Testis (tissue), 2 donors: ENCODE data around the gene PRSS48.

Experiments used
- POLR2A ChIP-seq: fragments of 450-650 bp; IDR thresholded peaks from one replicate; pipeline ENCODE4 v1.6.1; 2017; ENCODE audit warnings: antibody characterized with exemption, mild to moderate bottlenecking, moderate library complexity
- TF ChIP-seq, protein P1 (sequence below), 3 experiments: fragments of 450-650 bp in 2 of 3; fragments of 200-600 bp in 1 of 3; sonication (generic) in 1 of 3; IDR thresholded peaks; one replicate each; pipeline ENCODE4 v1.5.1; 2016 to 2019; ENCODE audit warnings: antibody characterized with exemption in 3 of 3, mild to moderate bottlenecking in 2 of 3, moderate library complexity in 1 of 3

DNA sequence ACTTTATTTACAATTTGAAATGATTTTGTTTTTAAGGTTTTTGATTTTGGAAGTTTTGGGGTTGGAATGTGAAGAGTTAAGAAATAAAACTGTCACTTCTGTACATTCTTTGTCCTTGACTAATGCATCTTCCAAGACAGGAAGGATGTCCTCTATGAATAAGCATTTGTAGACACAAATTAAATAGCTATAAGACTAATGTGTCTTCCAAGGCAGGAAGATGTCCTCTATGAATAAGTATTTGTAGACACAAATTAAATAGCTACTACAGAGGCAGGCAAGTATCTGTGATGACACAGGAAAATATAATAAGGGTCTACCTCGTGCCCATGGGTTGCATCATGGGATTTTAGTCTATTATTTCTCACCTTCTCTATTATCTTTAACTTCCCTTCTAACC lies 14.5 kb downstream of the PRSS48 start:
- TF ChIP-seq, protein P1, sequence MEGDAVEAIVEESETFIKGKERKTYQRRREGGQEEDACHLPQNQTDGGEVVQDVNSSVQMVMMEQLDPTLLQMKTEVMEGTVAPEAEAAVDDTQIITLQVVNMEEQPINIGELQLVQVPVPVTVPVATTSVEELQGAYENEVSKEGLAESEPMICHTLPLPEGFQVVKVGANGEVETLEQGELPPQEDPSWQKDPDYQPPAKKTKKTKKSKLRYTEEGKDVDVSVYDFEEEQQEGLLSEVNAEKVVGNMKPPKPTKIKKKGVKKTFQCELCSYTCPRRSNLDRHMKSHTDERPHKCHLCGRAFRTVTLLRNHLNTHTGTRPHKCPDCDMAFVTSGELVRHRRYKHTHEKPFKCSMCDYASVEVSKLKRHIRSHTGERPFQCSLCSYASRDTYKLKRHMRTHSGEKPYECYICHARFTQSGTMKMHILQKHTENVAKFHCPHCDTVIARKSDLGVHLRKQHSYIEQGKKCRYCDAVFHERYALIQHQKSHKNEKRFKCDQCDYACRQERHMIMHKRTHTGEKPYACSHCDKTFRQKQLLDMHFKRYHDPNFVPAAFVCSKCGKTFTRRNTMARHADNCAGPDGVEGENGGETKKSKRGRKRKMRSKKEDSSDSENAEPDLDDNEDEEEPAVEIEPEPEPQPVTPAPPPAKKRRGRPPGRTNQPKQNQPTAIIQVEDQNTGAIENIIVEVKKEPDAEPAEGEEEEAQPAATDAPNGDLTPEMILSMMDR (IDR thresholded peaks at IDR 0.05): no peak
- no peak for TF ChIP-seq POLR2A
